HepG2 (cell line): Measurements from ENCODE around the gene PXMP4. TPM values are rescaled to one million over a fixed set of nuclear protein-coding genes. Genes with fewer than 3 reads are reported as not detected.

Experiments
- AGO1 ChIP-seq: fragments of 200-400 bp; formaldehyde crosslinking; IDR thresholded peaks from 2 replicates; pipeline ENCODE4 v1.6.1; 2017; ENCODE audit warnings: mild to moderate bottlenecking, low read depth, low read length, moderate library complexity; ENCODE audit not compliant: poor library complexity, severe bottlenecking
- CAMTA2 ChIP-seq: sonication (generic); formaldehyde crosslinking; IDR thresholded peaks from 2 replicates; pipeline ENCODE4 v1.4.0; 2020; ENCODE audit warnings: mild to moderate bottlenecking, missing genetic modification reagents, borderline replicate concordance
- HMGXB4 ChIP-seq, 2 experiments: sonication (generic) in 1 of 2; formaldehyde crosslinking in 1 of 2; IDR thresholded peaks; 2 replicates each; pipeline versions ENCODE4 v1.4.0 to v1.6.1; 2018 to 2020; ENCODE audit warnings: missing genetic modification reagents in 2 of 2, borderline replicate concordance in 1 of 2, low read depth in 1 of 2, mild to moderate bottlenecking in 1 of 2, missing biosample characterization in 1 of 2
- HOMEZ ChIP-seq: IDR thresholded peaks from 2 replicates; pipeline ENCODE4 v1.6.1; 2016; ENCODE audit warnings: low read depth
- IRF1 ChIP-seq: sonication (generic); formaldehyde crosslinking; IDR thresholded peaks from 2 replicates; pipeline ENCODE4 v1.4.0; 2020; ENCODE audit warnings: low read depth, mild to moderate bottlenecking, missing genetic modification reagents
- JUNB ChIP-seq: sonication (generic); formaldehyde crosslinking; IDR thresholded peaks from 2 replicates; pipeline ENCODE4 v1.8.0; 2022; ENCODE audit warnings: missing genetic modification reagents, mild to moderate bottlenecking, borderline replicate concordance
- KDM6A ChIP-seq: IDR thresholded peaks from 2 replicates; pipeline ENCODE4 v1.6.1; 2016; ENCODE audit warnings: low read depth
- MXD1 ChIP-seq: sonication (generic); formaldehyde crosslinking; IDR thresholded peaks from 2 replicates; pipeline ENCODE4 v1.4.0; 2020; ENCODE audit warnings: mild to moderate bottlenecking, missing genetic modification reagents
- SMAD9 ChIP-seq: sonication (generic); formaldehyde crosslinking; IDR thresholded peaks from 2 replicates; pipeline ENCODE4 v1.5.1; 2020; ENCODE audit warnings: mild to moderate bottlenecking, missing genetic modification reagents
- TEAD2 ChIP-seq: sonication (generic); formaldehyde crosslinking; IDR thresholded peaks from 2 replicates; pipeline ENCODE4 v1.9.0; 2021; ENCODE audit warnings: missing genetic modification reagents
- UBTF ChIP-seq: sonication (generic); formaldehyde crosslinking; IDR thresholded peaks from 2 replicates; pipeline ENCODE4 v1.4.0; 2020; ENCODE audit warnings: mild to moderate bottlenecking, missing genetic modification reagents
- ZBTB38 ChIP-seq: sonication (generic); formaldehyde crosslinking; IDR thresholded peaks from 2 replicates; pipeline ENCODE4 v1.5.1; 2020; ENCODE audit warnings: mild to moderate bottlenecking, missing genetic modification reagents
- ZBTB46 ChIP-seq: sonication (generic); formaldehyde crosslinking; IDR thresholded peaks from 2 replicates; pipeline ENCODE4 v1.4.0; 2020; ENCODE audit warnings: mild to moderate bottlenecking, missing genetic modification reagents, borderline replicate concordance
- ZNF264 ChIP-seq: sonication (generic); formaldehyde crosslinking; IDR thresholded peaks from 2 replicates; pipeline ENCODE4 v1.4.0; 2020; ENCODE audit warnings: missing genetic modification reagents
- ZNF430 ChIP-seq: sonication (generic); formaldehyde crosslinking; IDR thresholded peaks from 2 replicates; pipeline ENCODE4 v1.9.0; 2021; ENCODE audit warnings: mild to moderate bottlenecking, missing genetic modification reagents
- ZNF572 ChIP-seq: sonication (generic); formaldehyde crosslinking; IDR thresholded peaks from 2 replicates; pipeline ENCODE4 v1.5.1; 2020; ENCODE audit warnings: mild to moderate bottlenecking, missing genetic modification reagents
- ZNF704 ChIP-seq: sonication (generic); formaldehyde crosslinking; IDR thresholded peaks from 2 replicates; pipeline ENCODE4 v1.8.1; 2023; ENCODE audit warnings: mild to moderate bottlenecking, inconsistent platforms, moderate library complexity, missing genetic modification reagents, borderline replicate concordance
- ZNF790 ChIP-seq: sonication (generic); formaldehyde crosslinking; IDR thresholded peaks from 2 replicates; pipeline ENCODE4 v1.8.0; 2022; ENCODE audit warnings: missing genetic modification reagents, mild to moderate bottlenecking, borderline replicate concordance
- polyA plus RNA-seq, 8 experiments: library from polyadenylated mRNA; depleted of rRNA in 3 of 8; stranded (reverse) in 7 of 8; unstranded in 1 of 8; fragments of >200 nt; fragmentation: Illumina TruSeq in 4 of 8; extraction: Trizol in 4 of 8; gene quantifications; 2 replicates each; pipeline versions ENCODE4 v1.2.1 to v1.2.3, GENCODE V29; 2011 to 2016; ENCODE audit warnings: low read depth in 4 of 8, missing spikeins in 1 of 8, mixed read lengths in 1 of 8; ENCODE audit not compliant: insufficient read depth in 1 of 8
- total RNA-seq, 5 experiments: library from RNA; depleted of rRNA; stranded (reverse); fragments of >200 nt; fragmentation: Illumina TruSeq; extraction: Trizol; gene quantifications; 2 replicates each; pipeline ENCODE4 v1.2.3, GENCODE V29; 2016; ENCODE audit warnings: low read depth in 1 of 5

PXMP4 gene
- total and polyA plus RNA-seq, 2 of the 13 experiments (the other 11 are each of a cell fraction or from before 2014, with no cell fraction given), result not detected

GRCh38 chr20:33730946-33731692 is 11.0 kb upstream of the PXMP4 start (continued):
- TF ChIP-seq IRF1 (CRISPR knock-in tag), result no peak
- peak; percentile 19; the same call in 1 of the 2 replicates for TF ChIP-seq ZNF430 (CRISPR knock-in tag)
- TF ChIP-seq UBTF (CRISPR knock-in tag), result no peak
- no peak for TF ChIP-seq KDM6A (CRISPR knock-in tag)
- no peak for TF ChIP-seq ZNF790 (CRISPR knock-in tag)
- no peak for TF ChIP-seq SMAD9 (CRISPR knock-in tag)
- TF ChIP-seq ZNF264, result no peak
- TF ChIP-seq HOMEZ (CRISPR knock-in tag), result no peak
- TF ChIP-seq ZNF704 (CRISPR knock-in tag), result no peak
- peak; percentile 54; the same call in 1 of the 2 replicates for TF ChIP-seq MXD1 (CRISPR knock-in tag)
- TF ChIP-seq CAMTA2, result 0 out of 2 replicates have a peak, but pooled peaks have one; percentile 37
- no peak for TF ChIP-seq ZNF572 (CRISPR knock-in tag)
- peak in 1 of 2 experiments; percentile 2; a peak in 1 of 4 replicates for TF ChIP-seq HMGXB4 (CRISPR knock-in tag; IDR thresholded peaks at IDR 0.05; ENCODE audit: borderline replicate concordance in 1 of 2, low read depth in 1 of 2)
- TF ChIP-seq JUNB (CRISPR knock-in tag), result no peak
- no peak for TF ChIP-seq TEAD2
- peak; percentile 22; the same call in 1 of the 2 replicates for TF ChIP-seq ZBTB38 (CRISPR knock-in tag)
- no peak for TF ChIP-seq AGO1
- TF ChIP-seq ZBTB46, result no peak
